ENCODE results near the gene RUFY3. TPM values are rescaled to one million over a fixed set of nuclear protein-coding genes. Genes with fewer than 3 reads are reported as not detected.

The RUFY3 gene
- total RNA-seq, 1 experiment from 2014 or later: 48.0 TPM

GRCh38 chr4:70787496-70787895 lies 65.7 kb downstream of the RUFY3 start:
- no peaks in the 10 kb centered on the region for H3K4me1 ChIP-seq (ENCODE audit: insufficient read depth, low read length)
- Mint-ChIP-seq H3K4me1 (no peaks in the 10 kb centered on the region), H3K9me3 (no peaks in the 10 kb centered on the region), H3K36me3 (ENCODE audit: insufficient read depth in 1 of 3, low read depth in 3 of 3) (peaks cover 0 to 35% (median 24%) of the 10 kb centered on the region in 3 experiments; a peak in 5 of 7 replicates), H3K27ac (no peak overlapping the region), H3K27me3 (ENCODE audit: low read depth) (no peaks in the 10 kb centered on the region), H3K4me3 (no peak overlapping the region)
- H2BK5ac ChIP-seq (ENCODE audit: insufficient read length, low read length): no peak overlapping the region
- no peak for DNase-seq
- H3K9ac ChIP-seq (ENCODE audit: extremely low read depth, insufficient read length, low read length): no peak overlapping the region
- H4K20me1 ChIP-seq (ENCODE audit: control insufficient read depth, insufficient read depth, insufficient read length): no peaks in the 10 kb centered on the region
- H3K23ac ChIP-seq (ENCODE audit: insufficient read length, low read depth, low read length): no peak overlapping the region
- no peaks in the 10 kb centered on the region for H3K9me3 ChIP-seq (ENCODE audit: control insufficient read depth, low read depth, low read length)
- no peak overlapping the region for H3K4me2 ChIP-seq (ENCODE audit: insufficient read depth, insufficient read length, low read length)
- H2BK20ac ChIP-seq (ENCODE audit: low read depth, low read length, poor library complexity, severe bottlenecking): no peak overlapping the region
- H3K18ac ChIP-seq (ENCODE audit: insufficient read length, low read depth, low read length): no peak overlapping the region
- H2BK12ac ChIP-seq (ENCODE audit: insufficient read length, low read depth, low read length): no peak overlapping the region
- H4K8ac ChIP-seq (replicated peaks; ENCODE audit: insufficient read length, low read depth, low read length): no peak overlapping the region
- no peaks in the 10 kb centered on the region for H3K79me1 ChIP-seq (ENCODE audit: insufficient read depth, low read depth, low read length, poor library complexity, severe bottlenecking)
- H4K5ac ChIP-seq (ENCODE audit: insufficient read length, low read depth, low read length): no peak overlapping the region
- no peak overlapping the region for H3K56ac ChIP-seq (ENCODE audit: insufficient read length, low read depth, low read length)
- H3K27me3 ChIP-seq (ENCODE audit: insufficient read depth, low read length): no peaks in the 10 kb centered on the region
- no peak overlapping the region for H2AK5ac ChIP-seq (ENCODE audit: insufficient read length, low read length)
- no peak overlapping the region for H3K27ac ChIP-seq (ENCODE audit: insufficient read length, low read depth, low read length)
- no peak overlapping the region for H3K4ac ChIP-seq (ENCODE audit: low read depth, low read length)
- TF ChIP-seq CTCF (conservative IDR thresholded peaks at IDR 0.05): no peak
- H2BK120ac ChIP-seq (ENCODE audit: low read depth, low read length, poor library complexity, severe bottlenecking): no peak overlapping the region
- no peaks in the 10 kb centered on the region for H3K23me2 ChIP-seq (ENCODE audit: insufficient read length, low read depth, low read length, poor library complexity, severe bottlenecking)
- WGBS (ENCODE audit: extremely low coverage, insufficient read length, low lambda C conversion rate): no CpG with 5 or more reads among the region's 5 CpGs
- no peak overlapping the region for H2AFZ ChIP-seq (ENCODE audit: low read length)
- no peak overlapping the region for H3T11ph ChIP-seq (ENCODE audit: low read length)
- no peak overlapping the region for H4K91ac ChIP-seq (ENCODE audit: insufficient read length, low read depth, low read length)
- H3K14ac ChIP-seq (ENCODE audit: insufficient read depth, low read length): no peak overlapping the region
- no peak overlapping the region for H2BK15ac ChIP-seq (ENCODE audit: low read depth, low read length)
- H3K79me2 ChIP-seq (ENCODE audit: insufficient read depth, low read length): no peaks in the 10 kb centered on the region

All from H9 (cell line).